H1 (cell line): ENCODE data around the gene SLC19A1. TPM values are rescaled to one million over a fixed set of nuclear protein-coding genes. Genes with fewer than 3 reads are reported as not detected.
"Not testable (repeated sequence)": the region's sequence is repeated elsewhere in the genome, so short reads cannot be mapped to it uniquely, and the experiment has no call there.

Experiments used
- CTCF ChIA-PET: fragments of 300-600 bp; sonication (Branson Sonifier 250); formaldehyde crosslinking; loops from one replicate; lab custom pipeline; 2021; ENCODE audit not compliant: partially characterized antibody; lab: Charles Lee
- POLR2A ChIA-PET: fragments of 300-600 bp; sonication (Branson Sonifier 250); formaldehyde crosslinking; loops from one replicate; lab custom pipeline; 2021; ENCODE audit warnings: inconsistent platforms; ENCODE audit not compliant: partially characterized antibody; lab: Charles Lee
- DNase-seq, 2 experiments: peaks; one replicate each; pipeline versions ENCODE4 v3.0.0 to v3.0.0-alpha.2; 2010 to 2022; ENCODE audit warnings: low spot score in 2 of 2, low read depth in 1 of 2, mixed read lengths in 1 of 2
- FAIRE-seq: peaks from 2 replicates; lab custom pipeline; 2011; peaks lifted over from hg19 to GRCh38; lab: Jason Lieb, UNC
- H2AFZ ChIP-seq: 2 replicates; pipeline ENCODE4 v1.8.1; 2012; ENCODE audit warnings: low read length, inconsistent platforms
- H2AK5ac ChIP-seq: 2 replicates; pipeline ENCODE4 v1.6.1; 2013; ENCODE audit warnings: low read depth, low read length
- H2BK120ac ChIP-seq: replicated peaks from 2 replicates; pipeline ENCODE3; 2013; ENCODE audit warnings: low read depth, low read length, inconsistent platforms
- H2BK12ac ChIP-seq: 2 replicates; pipeline ENCODE4 v1.6.1; 2013; ENCODE audit warnings: low read depth, low read length
- H2BK15ac ChIP-seq: 2 replicates; pipeline ENCODE4 v1.6.1; 2013; ENCODE audit warnings: low read length
- H2BK20ac ChIP-seq: 2 replicates; pipeline ENCODE4 v1.6.1; 2013; ENCODE audit warnings: low read length
- H2BK5ac ChIP-seq: 2 replicates; pipeline ENCODE4 v1.6.1; 2013; ENCODE audit warnings: low read depth, low read length
- H3K14ac ChIP-seq: 2 replicates; pipeline ENCODE4 v1.6.1; 2013; ENCODE audit warnings: inconsistent platforms; ENCODE audit not compliant: insufficient read length
- H3K18ac ChIP-seq: 2 replicates; pipeline ENCODE4 v1.6.1; 2013; ENCODE audit warnings: low read length; ENCODE audit errors: extremely low read depth
- H3K23ac ChIP-seq: 2 replicates; pipeline ENCODE4 v1.6.1; 2013; ENCODE audit warnings: inconsistent platforms; ENCODE audit not compliant: insufficient read length
- H3K23me2 ChIP-seq: 2 replicates; pipeline ENCODE4 v1.6.1; 2013; ENCODE audit warnings: low read depth, low read length
- H3K27ac ChIP-seq: 2 replicates; pipeline ENCODE4 v1.6.1; 2011; ENCODE audit warnings: low read depth, low read length, inconsistent platforms
- H3K27me3 ChIP-seq, 4 experiments: replicated peaks in 1 of 4; 1 replicate in 1 of 4; 2 replicates in 3 of 4; pipeline versions ENCODE4 v1.6.1 to v1.8.1; 2011 to 2013; ENCODE audit warnings: low read length in 3 of 4, mild to moderate bottlenecking in 3 of 4, inconsistent platforms in 2 of 4, mixed read lengths in 2 of 4, moderate library complexity in 1 of 4; ENCODE audit not compliant: control insufficient read depth in 3 of 4, insufficient read depth in 3 of 4; ENCODE audit errors: extremely low read depth in 1 of 4
- H3K36me3 ChIP-seq, 4 experiments: 2 replicates each; pipeline versions ENCODE4 v1.6.1 to v1.8.1; 2011 to 2013; ENCODE audit warnings: mild to moderate bottlenecking in 4 of 4, low read length in 3 of 4, moderate library complexity in 2 of 4, control low read depth in 1 of 4, inconsistent platforms in 1 of 4; ENCODE audit not compliant: insufficient read depth in 4 of 4, control insufficient read depth in 2 of 4
- H3K4ac ChIP-seq: replicated peaks from 2 replicates; pipeline ENCODE3; 2013; ENCODE audit warnings: low read length, low read depth, mixed read lengths, inconsistent platforms; ENCODE audit not compliant: insufficient read length
- H3K4me1 ChIP-seq, 4 experiments: replicated peaks in 1 of 4; 1 replicate in 1 of 4; 2 replicates in 3 of 4; pipeline versions ENCODE4 v1.6.1 to v1.8.1; 2011 to 2013; ENCODE audit warnings: low read length in 3 of 4, inconsistent platforms in 2 of 4, mixed read lengths in 1 of 4; ENCODE audit not compliant: insufficient read depth in 4 of 4, control insufficient read depth in 3 of 4
- H3K4me2 ChIP-seq, 2 experiments: 2 replicates each; pipeline versions ENCODE4 v1.6.1 to v1.8.1; 2011 to 2013; ENCODE audit warnings: low read depth in 2 of 2, low read length in 2 of 2, control low read depth in 1 of 2, inconsistent platforms in 1 of 2, mild to moderate bottlenecking in 1 of 2; ENCODE audit not compliant: insufficient read depth in 1 of 2
- H3K4me3 ChIP-seq, 4 experiments: fragments of 200-600, 300-600 bp in 1 of 4; sonication (generic), shearing (Covaris generic), sonication (Bioruptor Twin) in 1 of 4; 2 replicates each; pipeline versions ENCODE4 v1.5.1 to v1.8.1; 2011 to 2016; ENCODE audit warnings: low read length in 4 of 4, low read depth in 3 of 4, control low read depth in 2 of 4, inconsistent platforms in 2 of 4, mild to moderate bottlenecking in 2 of 4, mixed read lengths in 1 of 4, moderate library complexity in 1 of 4; ENCODE audit not compliant: insufficient read depth in 2 of 4; ENCODE audit errors: extremely low read depth in 1 of 4
- H3K56ac ChIP-seq: replicated peaks from 2 replicates; pipeline ENCODE3; 2013; ENCODE audit warnings: low read depth, mild to moderate bottlenecking, mixed read lengths, low read length, inconsistent platforms; ENCODE audit not compliant: insufficient read length
- H3K79me1 ChIP-seq: 2 replicates; pipeline ENCODE4 v1.6.1; 2013; ENCODE audit warnings: low read depth, low read length, control low read depth
- H3K79me2 ChIP-seq, 2 experiments: 2 replicates each; pipeline versions ENCODE4 v1.6.1 to v1.8.1; 2012 to 2013; ENCODE audit warnings: low read length in 2 of 2, mild to moderate bottlenecking in 2 of 2, inconsistent platforms in 1 of 2; ENCODE audit not compliant: insufficient read depth in 2 of 2, control insufficient read depth in 1 of 2
- H3K9ac ChIP-seq, 4 experiments: replicated peaks in 1 of 4; 1 replicate in 1 of 4; 2 replicates in 3 of 4; pipeline versions ENCODE4 v1.6.1 to v1.8.1; 2011 to 2013; ENCODE audit warnings: low read depth in 3 of 4, low read length in 3 of 4, control low read depth in 2 of 4, mild to moderate bottlenecking in 2 of 4, moderate library complexity in 2 of 4, inconsistent platforms in 1 of 4; ENCODE audit errors: extremely low read depth in 1 of 4
- H3K9me3 ChIP-seq, 2 experiments: 2 replicates each; pipeline versions ENCODE4 v1.6.1 to v1.8.1; 2012 to 2013; ENCODE audit warnings: mild to moderate bottlenecking in 2 of 2, moderate library complexity in 2 of 2, control low read depth in 1 of 2, inconsistent platforms in 1 of 2, low read depth in 1 of 2, low read length in 1 of 2, mixed read lengths in 1 of 2; ENCODE audit not compliant: insufficient read depth in 2 of 2
- H4K20me1 ChIP-seq, 2 experiments: replicated peaks in 1 of 2; 2 replicates each; pipeline versions ENCODE3 to v1.8.1; 2011 to 2013; ENCODE audit warnings: inconsistent platforms in 2 of 2, low read length in 2 of 2, mild to moderate bottlenecking in 1 of 2; ENCODE audit not compliant: insufficient read depth in 2 of 2, control insufficient read depth in 1 of 2
- H4K5ac ChIP-seq: 2 replicates; pipeline ENCODE4 v1.6.1; 2013; ENCODE audit warnings: low read length, low read depth, mixed read lengths, inconsistent platforms; ENCODE audit not compliant: insufficient read length
- H4K8ac ChIP-seq: 2 replicates; pipeline ENCODE4 v1.8.0; 2013; ENCODE audit warnings: mild to moderate bottlenecking, moderate library complexity, low read length, inconsistent platforms; ENCODE audit not compliant: insufficient read depth; ENCODE audit errors: extremely low read depth
- H4K91ac ChIP-seq: replicated peaks from 2 replicates; pipeline ENCODE3; 2013; ENCODE audit warnings: low read length, mixed read lengths, inconsistent platforms; ENCODE audit not compliant: insufficient read length
- WGBS, 2 experiments: shearing (Covaris generic) in 1 of 2; methylation state at CpG; one replicate each; pipeline versions ENCODE4 v1.1.6 to v1.1.7; 2013 to 2015; ENCODE audit warnings: low lambda C conversion rate in 2 of 2, mixed read lengths in 2 of 2, inconsistent platforms in 1 of 2, low coverage in 1 of 2, missing lambda C conversion rate in 1 of 2; ENCODE audit not compliant: insufficient replicate concordance in 2 of 2, insufficient coverage in 1 of 2, insufficient read length in 1 of 2; ENCODE audit errors: extremely low coverage in 1 of 2, missing lambda C conversion rate in 1 of 2; 5-methylcytosine and 5-hydroxymethylcytosine counted together
- polyA plus RNA-seq, 7 experiments: library from polyadenylated mRNA; depleted of rRNA in 3 of 7; stranded (reverse) in 5 of 7; unstranded in 2 of 7; fragments of >200 nt in 5 of 7; fragments of 200-250 nt in 2 of 7; gene quantifications; 1 replicate in 5 of 7; 2 replicates in 1 of 7; 4 replicates in 1 of 7; pipeline versions ENCODE4 v1.2.1 to v1.2.3, GENCODE V29; 2011 to 2013; ENCODE audit warnings: missing spikeins in 2 of 7, mixed read lengths in 2 of 7
- total RNA-seq: library from RNA; stranded (reverse); fragmentation: NEBNext Ultra II Directional; extraction: Animal tissue kit (Norgen Biotek cat#: 25700); gene quantifications from 2 replicates; pipeline ENCODE4 v1.2.1, GENCODE V29; 2021

The SLC19A1 gene
- total and polyA plus RNA-seq, 2 of the 8 experiments (the other 6 are each of a cell fraction or from before 2014, with no cell fraction given), result 31.6 to 43.8 TPM

DNA sequence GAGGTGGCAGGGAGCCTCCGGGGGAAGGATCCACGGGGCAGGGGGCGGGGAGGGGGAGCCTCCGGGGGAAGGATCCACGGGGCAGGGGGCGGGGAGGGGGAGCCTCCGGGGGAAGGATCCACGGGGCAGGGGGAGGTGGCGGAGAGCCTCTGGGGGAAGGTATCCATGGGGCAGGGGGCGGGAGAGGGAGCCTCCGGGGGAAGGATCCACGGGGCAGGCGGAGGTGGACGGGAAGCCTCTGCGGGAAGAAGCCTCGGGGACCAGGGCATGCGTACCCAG, 11.2 kb downstream of the SLC19A1 start:
- H3K9ac ChIP-seq, H2BK120ac ChIP-seq, H2BK20ac ChIP-seq, H3K4me1 ChIP-seq, H3K18ac ChIP-seq, H3K14ac ChIP-seq, H3K4me3 ChIP-seq, H3K79me1 ChIP-seq, H2AFZ ChIP-seq, H3K4ac ChIP-seq, H4K5ac ChIP-seq, DNase-seq, H2BK12ac ChIP-seq, H3K79me2 ChIP-seq, FAIRE-seq, H3K56ac ChIP-seq, H2BK15ac ChIP-seq, H4K8ac ChIP-seq, H3K9me3 ChIP-seq, H3K23ac ChIP-seq, H2AK5ac ChIP-seq, H4K91ac ChIP-seq, H2BK5ac ChIP-seq, H3K27ac ChIP-seq, H3K4me2 ChIP-seq, H3K27me3 ChIP-seq: not testable (repeated sequence)
- peaks cover 10% of the 10 kb centered on the region for H3K23me2 ChIP-seq
- peaks cover 7 to 28% of the 10 kb centered on the region in 2 experiments for H4K20me1 ChIP-seq
- ChIA-PET POLR2A (interaction anchor here (0.7 kb wide), 1 partner anchor 113 kb away, joined by 3 read pairs; no protein-coding TSS in a partner anchor), CTCF (interaction anchor here (0.8 to 1.8 kb wide), 4 partner anchors 16 to 268 kb away, joined by 3 to 5 read pairs (median 4); no protein-coding TSS in a partner anchor)
- no CpG with 5 or more reads among the region's 17 CpGs for WGBS, 2 experiments
- H3K36me3 ChIP-seq, result peaks cover 7 to 23% (median 13%) of the 10 kb centered on the region in 4 experiments; a peak in 6 of 8 replicates
